Measurements from ENCODE around the gene OR51V1.

GRCh38 chr11:5188201-5188600 is 12.3 kb downstream of the OR51V1 start:
- no peak for TF ChIP-seq CTCF (IDR thresholded peaks at IDR 0.05)
- no peak for TF ChIP-seq POLR2A (IDR thresholded peaks at IDR 0.05)

All from testis (tissue), 2 donors.